NCI-H82 (cell line): ENCODE measurements around the gene CENPM.

Experiments used
- DNase-seq: peaks from one replicate; lab custom pipeline; 2025; lab: John Stamatoyannopoulos, UW

CENPM gene

GRCh38 chr22:41913842-41914534 lies 33.0 kb downstream of the CENPM start:
- DNase-seq: no peak

- no peak for DNase-seq
Observed at GRCh38 chr22:41913040-41913719, 33.8 kb downstream of the CENPM start.

GRCh38 chr22:41912338-41913039 lies 34.5 kb downstream of the CENPM start:
- DNase-seq: no peak

- DNase-seq: no peak
Observed at GRCh38 chr22:41911001-41911611, 35.8 kb downstream of the CENPM start.

GRCh38 chr22:41910050-41911000 lies 36.6 kb downstream of the CENPM start:
- peak; percentile 38 for DNase-seq

GRCh38 chr22:41909310-41910049 lies 37.5 kb downstream of the CENPM start:
- peak; percentile 45 for DNase-seq

- DNase-seq: peak; percentile 45
Observed at GRCh38 chr22:41908411-41909309, 38.3 kb downstream of the CENPM start.

GRCh38 chr22:41907436-41908401 lies 39.2 kb downstream of the CENPM start:
- DNase-seq: peak; percentile 29

GRCh38 chr22:41906822-41907221 lies 40.1 kb downstream of the CENPM start:
- DNase-seq: no peak

- no peak for DNase-seq
Observed at GRCh38 chr22:41905411-41906202, 41.3 kb downstream of the CENPM start.

- DNase-seq: no peak
Observed at GRCh38 chr22:41904450-41905410, 42.2 kb downstream of the CENPM start.

GRCh38 chr22:41902932-41903421 lies 44.0 kb downstream of the CENPM start:
- no peak for DNase-seq

- no peak for DNase-seq
Observed at GRCh38 chr22:41902016-41902415, 44.9 kb downstream of the CENPM start.

GRCh38 chr22:41900652-41901312 lies 46.2 kb downstream of the CENPM start:
- no peak for DNase-seq

- DNase-seq: no peak
Observed at GRCh38 chr22:41899992-41900651, 46.8 kb downstream of the CENPM start.
